Measurements from ENCODE around the gene CAPN10.

The CAPN10 gene

GRCh38 chr2:240563951-240564560 is 22.5 kb upstream of the CAPN10 start:
- DNase-seq (ENCODE audit: low spot score), result no peak

GRCh38 chr2:240564561-240565332 is 21.8 kb upstream of the CAPN10 start:
- no peak for DNase-seq (ENCODE audit: low spot score)

- DNase-seq (ENCODE audit: low spot score), result peak; percentile 62
Observed at GRCh38 chr2:240565333-240566202, 21.0 kb upstream of the CAPN10 start.

- peak; percentile 96 for DNase-seq (ENCODE audit: low spot score)
Observed at GRCh38 chr2:240566203-240567136, 20.1 kb upstream of the CAPN10 start.

- no peak for DNase-seq (ENCODE audit: low spot score)
Observed at GRCh38 chr2:240567137-240567871, 19.2 kb upstream of the CAPN10 start.

GRCh38 chr2:240567872-240568677 is 18.5 kb upstream of the CAPN10 start, which contains the start of gene RNPEPL1:
Gene RNPEPL1, plus strand, starts transcription at chr2:240568484. Its CDS starts 103 bp downstream, at chr2:240568587.
- peak; percentile 88 for DNase-seq (ENCODE audit: low spot score)

- DNase-seq (ENCODE audit: low spot score), result peak; percentile 83
Observed at GRCh38 chr2:240568678-240569522, 17.6 kb upstream of the CAPN10 start.

GRCh38 chr2:240569523-240569997 is 17.0 kb upstream of the CAPN10 start:
- DNase-seq (ENCODE audit: low spot score), result no peak

- DNase-seq (ENCODE audit: low spot score), result no peak
Observed at GRCh38 chr2:240569998-240570530, 16.5 kb upstream of the CAPN10 start.

- no peak for DNase-seq (ENCODE audit: low spot score)
Observed at GRCh38 chr2:240570531-240571313, 15.8 kb upstream of the CAPN10 start.

GRCh38 chr2:240571314-240571973 is 15.1 kb upstream of the CAPN10 start:
- no peak for DNase-seq (ENCODE audit: low spot score)

- DNase-seq (ENCODE audit: low spot score), result no peak
Observed at GRCh38 chr2:240572141-240573031, 14.1 kb upstream of the CAPN10 start.

GRCh38 chr2:240573071-240573515 is 13.4 kb upstream of the CAPN10 start:
- DNase-seq (ENCODE audit: low spot score), result no peak

GRCh38 chr2:240573516-240574385 is 12.8 kb upstream of the CAPN10 start:
- DNase-seq (ENCODE audit: low spot score), result no peak

All from GM03348 (cell line).